NB4 (cell line): Measurements from ENCODE around the gene NSUN6.
A peak's percentile ranks its signal among the peaks of the same experiment; 100 is the strongest.

Experiments used
- DNase-seq: peaks from one replicate; pipeline ENCODE4 v3.0.0; 2010; ENCODE audit warnings: low read depth
- H3K4me3 ChIP-seq: one replicate; pipeline ENCODE4 v1.5.1; 2011; ENCODE audit warnings: mild to moderate bottlenecking, low read depth, low read length, moderate library complexity
- CTCF ChIP-seq: IDR thresholded peaks from one replicate; pipeline ENCODE4 v1.5.1; 2012; ENCODE audit warnings: low read depth, low read length
- MAX ChIP-seq: IDR thresholded peaks from 2 replicates; pipeline ENCODE4 v1.6.1; 2011; ENCODE audit warnings: low read depth, low read length
- MYC ChIP-seq: IDR thresholded peaks from 2 replicates; pipeline ENCODE4 v1.6.1; 2011; ENCODE audit warnings: low read depth, low read length
- POLR2A ChIP-seq: IDR thresholded peaks from 2 replicates; pipeline ENCODE4 v1.6.1; 2011; ENCODE audit warnings: mild to moderate bottlenecking; ENCODE audit not compliant: insufficient read length; ENCODE audit errors: extremely low read depth

The NSUN6 gene

GRCh38 chr10:18651324-18652007, at the start of gene NSUN6:
TSS of gene NSUN6 (minus strand) at chr10:18651587. CDS start at chr10:18651203, 384 bp downstream.
- DNase-seq: peak; percentile 85

GRCh38 chr10:18699849-18700840, 48.8 kb upstream of the NSUN6 start:
- DNase-seq: peak; percentile 32
- no peak overlapping the region for H3K4me3 ChIP-seq
- no peak for TF ChIP-seq MAX
- TF ChIP-seq CTCF: no peak
- no peak for TF ChIP-seq MYC
- no peak for TF ChIP-seq POLR2A

More at GRCh38 chr10:18651324-18652007, at the start of gene NSUN6:
- peak within 1 kb of the TSS; percentile 96 for H3K4me3 ChIP-seq
- TF ChIP-seq POLR2A (peak; percentile 48), MAX (peak; percentile 73), MYC (peak; percentile 85), CTCF (no peak)

- no peak for TF ChIP-seq CTCF
- TF ChIP-seq MYC: no peak
- no peak for TF ChIP-seq MAX
- no peak for TF ChIP-seq POLR2A
- no peak overlapping the region for H3K4me3 ChIP-seq
- no peak for DNase-seq
These were observed 39.2 kb upstream of the NSUN6 start for GRCh38 chr10:18690541-18690940.

GRCh38 chr10:18689498-18689897, 38.1 kb upstream of the NSUN6 start:
- H3K4me3 ChIP-seq: no peak overlapping the region
- DNase-seq: peak; percentile 14
- TF ChIP-seq MYC (no peak), CTCF (peak; percentile 4), POLR2A (no peak), MAX (no peak)

GRCh38 chr10:18687706-18688105, 36.3 kb upstream of the NSUN6 start:
- DNase-seq: no peak
- H3K4me3 ChIP-seq: no peak overlapping the region
- TF ChIP-seq POLR2A: no peak
- no peak for TF ChIP-seq CTCF
- TF ChIP-seq MAX: no peak
- TF ChIP-seq MYC: no peak
